ENCODE measurements around the gene CFAP97D1. TPM values are rescaled to one million over a fixed set of nuclear protein-coding genes. Genes with fewer than 3 reads are reported as not detected.
A peak's percentile ranks its signal among the peaks of the same experiment; 100 is the strongest.
"Not testable (repeated sequence)": the region's sequence is repeated elsewhere in the genome, so short reads cannot be mapped to it uniquely, and the experiment has no call there.

CFAP97D1 gene
- total and polyA plus RNA-seq, 8 donors: 0.06 to 0.11 (median 0.07) TPM; not detected in 4

- DNase-seq: no peak
- H3K27me3 ChIP-seq: no peaks in the 10 kb centered on the region
- no peak overlapping the region for H3K4me3 ChIP-seq
- no peaks in the 10 kb centered on the region for H3K36me3 ChIP-seq
- ATAC-seq: no peak
- peaks cover 0 to 2% of the 10 kb centered on the region in 2 donors for H3K9me3 ChIP-seq
- no peak overlapping the region for H3K27ac ChIP-seq
- no peak for TF ChIP-seq CTCF (IDR thresholded peaks at IDR 0.05)
- intact Hi-C loops (cut with DNase I): loop anchor here in 1 of 2 donors (10.0 kb wide), 1 partner anchor 45 kb away; the partner anchor contains the start of gene MPP3
- no peaks in the 10 kb centered on the region for H3K4me1 ChIP-seq
Measured at GRCh38 chr17:43789482-43789881, 9.2 kb downstream of the CFAP97D1 start.

DNA sequence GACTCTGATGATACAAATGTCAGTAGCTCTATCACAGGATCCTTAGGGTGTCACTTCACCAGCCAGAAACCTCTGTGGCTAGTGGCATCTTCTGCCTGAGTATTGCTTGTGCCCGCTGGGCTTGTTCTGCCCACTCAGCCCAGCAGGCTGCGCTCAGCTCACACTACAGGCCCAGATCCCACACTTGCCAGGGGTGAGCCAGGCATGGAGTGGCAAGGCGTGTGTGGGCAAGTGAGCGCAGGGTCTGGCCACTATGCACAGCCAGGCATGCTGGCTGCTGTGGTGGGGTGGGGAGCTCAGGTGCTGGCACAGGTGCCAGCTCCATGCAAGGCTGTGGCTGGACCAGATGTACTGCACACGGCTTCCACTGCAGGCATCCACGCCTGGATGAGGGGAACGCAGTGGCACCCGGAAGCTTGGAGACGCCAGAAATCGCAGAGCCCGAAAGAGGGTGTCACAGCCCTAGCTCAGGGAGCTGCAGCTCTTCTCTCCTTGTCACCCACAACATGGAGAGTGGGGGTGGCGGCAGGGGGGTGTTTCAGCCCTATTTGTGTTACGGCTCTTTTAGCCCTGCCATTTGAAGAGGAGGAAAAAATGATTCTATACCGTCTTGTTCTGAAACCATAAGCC, 10.2 kb downstream of the CFAP97D1 start:
- no peaks in the 10 kb centered on the region for H3K27me3 ChIP-seq
- no peaks in the 10 kb centered on the region for H3K36me3 ChIP-seq
- no peak overlapping the region for H3K4me3 ChIP-seq
- TF ChIP-seq CTCF (IDR thresholded peaks at IDR 0.05): no peak
- peaks cover 0 to 2% of the 10 kb centered on the region in 2 donors for H3K9me3 ChIP-seq
- no peak for DNase-seq
- intact Hi-C loops (cut with DNase I): no loop called here
- ATAC-seq: peak; percentile 65
- H3K27ac ChIP-seq: no peak overlapping the region
- no peaks in the 10 kb centered on the region for H3K4me1 ChIP-seq

- Histone ChIP-seq H3K27me3 (no peaks in the 10 kb centered on the region), H3K36me3 (no peaks in the 10 kb centered on the region), H3K4me1 (no peaks in the 10 kb centered on the region), H3K27ac (no peak overlapping the region), H3K9me3 (peaks cover 0 to 2% of the 10 kb centered on the region in 2 donors), H3K4me3 (no peak overlapping the region)
- no peak for TF ChIP-seq CTCF (IDR thresholded peaks at IDR 0.05)
- intact Hi-C loops (cut with DNase I): no loop called here
- peak; percentile 40 for ATAC-seq
- peak in 1 of 4 donors; percentile 21 for DNase-seq
Measured at GRCh38 chr17:43791589-43791988, 11.4 kb downstream of the CFAP97D1 start.

- H3K36me3 ChIP-seq; intact Hi-C loops (cut with DNase I); ATAC-seq; H3K27me3 ChIP-seq; H3K4me1 ChIP-seq; H3K4me3 ChIP-seq; H3K9me3 ChIP-seq; H3K27ac ChIP-seq; DNase-seq: not testable (repeated sequence)
Measured at GRCh38 chr17:43792668-43793067, 12.4 kb downstream of the CFAP97D1 start.

DNA sequence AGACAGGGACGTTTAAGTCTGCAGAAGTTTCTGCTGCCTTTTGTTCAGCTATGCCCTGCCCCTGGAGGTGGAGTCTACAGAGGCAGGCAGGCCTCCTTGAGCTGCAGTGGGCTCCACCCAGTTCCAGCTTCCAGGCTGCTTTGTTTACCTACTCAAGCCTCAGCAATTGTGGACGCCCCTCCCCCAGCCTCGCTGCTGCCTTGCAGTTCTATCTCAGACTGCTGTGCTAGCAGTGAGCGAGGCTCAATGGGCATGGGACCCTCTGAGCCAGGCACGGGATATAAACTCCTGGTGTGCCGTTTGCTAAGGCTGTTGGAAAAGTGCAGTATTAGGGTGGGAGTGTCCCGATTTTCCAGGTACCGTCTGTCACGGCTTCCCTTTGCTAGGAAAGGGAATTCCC, 17.8 kb downstream of the CFAP97D1 start:
- ATAC-seq; intact Hi-C loops (cut with DNase I); H3K36me3 ChIP-seq; DNase-seq; H3K4me3 ChIP-seq; H3K27ac ChIP-seq; H3K4me1 ChIP-seq; H3K27me3 ChIP-seq; H3K9me3 ChIP-seq: not testable (repeated sequence)

- no peak for TF ChIP-seq CTCF (IDR thresholded peaks at IDR 0.05)
- DNase-seq: no peak
- no peak for ATAC-seq
- Histone ChIP-seq H3K4me3 (no peak overlapping the region), H3K4me1 (no peaks in the 10 kb centered on the region), H3K27me3 (no peaks in the 10 kb centered on the region), H3K9me3 (no peaks in the 10 kb centered on the region), H3K27ac (no peak overlapping the region), H3K36me3 (no peaks in the 10 kb centered on the region)
- intact Hi-C loops (cut with DNase I): no loop called here
Measured at GRCh38 chr17:43799047-43799446, 18.8 kb downstream of the CFAP97D1 start.
